HTR-8/SVneo (cell line): ENCODE results near the gene DNMT3A.

Source experiments
- DNase-seq: peaks from one replicate; pipeline ENCODE4 v3.0.0; 2011; ENCODE audit warnings: low spot score, mixed read lengths; ENCODE audit not compliant: insufficient read length
- FAIRE-seq: peaks from 2 replicates; lab custom pipeline; 2011; peaks lifted over from hg19 to GRCh38; lab: Jason Lieb, UNC

Gene DNMT3A

GRCh38 chr2:25270061-25270460, 71.7 kb downstream of the DNMT3A start:
- no peak for DNase-seq
- FAIRE-seq, result no peak

- DNase-seq (no peak), FAIRE-seq (no peak)
Observed at GRCh38 chr2:25269233-25269632, 72.5 kb downstream of the DNMT3A start.

- DNase-seq, result no peak
- FAIRE-seq, result no peak
Observed at GRCh38 chr2:25268139-25268538, 73.6 kb downstream of the DNMT3A start.

- FAIRE-seq, result no peak
Observed at GRCh38 chr2:25266399-25266798, 75.3 kb downstream of the DNMT3A start.

GRCh38 chr2:25265802-25266201, 75.9 kb downstream of the DNMT3A start:
- DNase-seq, result no peak
- FAIRE-seq, result no peak

More at GRCh38 chr2:25266399-25266798, 75.3 kb downstream of the DNMT3A start:
- DNase-seq, result no peak

GRCh38 chr2:25265001-25265400, 76.7 kb downstream of the DNMT3A start:
- no peak for FAIRE-seq
- DNase-seq, result no peak

GRCh38 chr2:25262288-25262687, 79.4 kb downstream of the DNMT3A start:
- FAIRE-seq (no peak), DNase-seq (no peak)

GRCh38 chr2:25259737-25260124, 82.0 kb downstream of the DNMT3A start:
- FAIRE-seq (no peak), DNase-seq (no peak)

- FAIRE-seq (no peak), DNase-seq (no peak)
Observed at GRCh38 chr2:25258847-25259736, 82.6 kb downstream of the DNMT3A start.

- FAIRE-seq (no peak), DNase-seq (no peak)
Observed at GRCh38 chr2:25257931-25258846, 83.5 kb downstream of the DNMT3A start.

- DNase-seq, result no peak
- no peak for FAIRE-seq
Observed at GRCh38 chr2:25257032-25257552, 84.6 kb downstream of the DNMT3A start.

GRCh38 chr2:25256488-25256875, 85.2 kb downstream of the DNMT3A start:
- no peak for FAIRE-seq
- DNase-seq, result no peak

GRCh38 chr2:25255745-25256487, 85.8 kb downstream of the DNMT3A start:
- no peak for FAIRE-seq

GRCh38 chr2:25254961-25255360, 86.8 kb downstream of the DNMT3A start:
- no peak for DNase-seq
- no peak for FAIRE-seq

More at GRCh38 chr2:25255745-25256487, 85.8 kb downstream of the DNMT3A start:
- no peak for DNase-seq

GRCh38 chr2:25253153-25253626, 88.5 kb downstream of the DNMT3A start:
- DNase-seq (no peak), FAIRE-seq (no peak)

GRCh38 chr2:25252291-25253152, 89.2 kb downstream of the DNMT3A start:
- FAIRE-seq (no peak), DNase-seq (peak; percentile 67)

- DNase-seq (peak; percentile 42), FAIRE-seq (no peak)
Observed at GRCh38 chr2:25251422-25252273, 90.1 kb downstream of the DNMT3A start.

GRCh38 chr2:25251071-25251421, 90.7 kb downstream of the DNMT3A start:
- no peak for FAIRE-seq
- no peak for DNase-seq
